Common myeloid progenitor, CD34-positive (primary cell): ENCODE results near the gene IL1B.

Experiments
- CTCF ChIA-PET: fragments of 350-600 bp; sonication (Branson Sonifier 250); formaldehyde crosslinking; loops from one replicate; lab custom pipeline; 2021; ENCODE audit warnings: antibody characterized with exemption; lab: Charles Lee
- POLR2A ChIA-PET: fragments of 350-600 bp; sonication (Branson Sonifier 250); formaldehyde crosslinking; loops from one replicate; lab custom pipeline; 2021; ENCODE audit warnings: antibody characterized with exemption; lab: Charles Lee
- DNase-seq, 3 donors: peaks; one replicate each; pipeline versions ENCODE4 v3.0.0 to v3.0.0-alpha.2; 2013
- H3K27ac ChIP-seq, 2 experiments: 1 replicate in 1 of 2; 2 replicates in 1 of 2; pipeline ENCODE4 v1.7.0; 2013; ENCODE audit warnings: inconsistent platforms in 2 of 2, low read length in 2 of 2, mild to moderate bottlenecking in 2 of 2, low read depth in 1 of 2, moderate library complexity in 1 of 2; ENCODE audit not compliant: severe bottlenecking in 2 of 2, insufficient read depth in 1 of 2, poor library complexity in 1 of 2
- H3K27me3 ChIP-seq, 5 experiments: replicated peaks in 2 of 5; 1 replicate in 3 of 5; 2 replicates in 2 of 5; pipeline versions ENCODE4 v1.6.1 to v1.7.0; 2013; ENCODE audit warnings: low read length in 4 of 5, mild to moderate bottlenecking in 2 of 5, moderate library complexity in 2 of 5, inconsistent platforms in 1 of 5; ENCODE audit not compliant: insufficient read depth in 5 of 5, control insufficient read depth in 4 of 5
- H3K36me3 ChIP-seq, 4 experiments: 1 replicate in 2 of 4; 2 replicates in 2 of 4; pipeline versions ENCODE4 v1.6.1 to v1.7.0; 2013; ENCODE audit warnings: low read length in 3 of 4, control low read depth in 1 of 4, mild to moderate bottlenecking in 1 of 4; ENCODE audit not compliant: control insufficient read depth in 4 of 4, insufficient read depth in 4 of 4
- H3K4me1 ChIP-seq, 4 experiments: 1 replicate in 3 of 4; 2 replicates in 1 of 4; pipeline versions ENCODE4 v1.6.1 to v1.7.1; 2013; ENCODE audit warnings: low read length in 3 of 4, mild to moderate bottlenecking in 3 of 4, control low read depth in 1 of 4, inconsistent platforms in 1 of 4, moderate library complexity in 1 of 4; ENCODE audit not compliant: control insufficient read depth in 4 of 4, insufficient read depth in 4 of 4; ENCODE audit errors: control extremely low read depth in 1 of 4
- H3K4me3 ChIP-seq, 7 experiments: 1 replicate in 4 of 7; 2 replicates in 3 of 7; pipeline versions ENCODE4 v1.5.1 to v1.7.0; 2013; ENCODE audit warnings: mild to moderate bottlenecking in 7 of 7, low read length in 6 of 7, moderate library complexity in 6 of 7, inconsistent platforms in 2 of 7, low read depth in 2 of 7, control low read depth in 1 of 7; ENCODE audit not compliant: insufficient read depth in 4 of 7, control insufficient read depth in 1 of 7; ENCODE audit errors: extremely low read depth in 1 of 7
- H3K9me3 ChIP-seq, 5 experiments: 1 replicate in 4 of 5; 2 replicates in 1 of 5; pipeline versions ENCODE4 v1.6.1 to v1.7.1; 2013; ENCODE audit warnings: low read length in 4 of 5, mild to moderate bottlenecking in 2 of 5, inconsistent platforms in 1 of 5, low read depth in 1 of 5, moderate library complexity in 1 of 5; ENCODE audit not compliant: control insufficient read depth in 4 of 5, insufficient read depth in 2 of 5; ENCODE audit errors: control extremely low read depth in 1 of 5
- WGBS: methylation state at CpG from one replicate; pipeline ENCODE4 v1.1.5; 2013; ENCODE audit not compliant: insufficient coverage; 5-methylcytosine and 5-hydroxymethylcytosine counted together

Gene IL1B

GRCh38 chr2:112827009-112827408 is 9.6 kb downstream of the IL1B start:
- no peaks in the 10 kb centered on the region for H3K27me3 ChIP-seq
- DNase-seq = no peak
- no peak overlapping the region for H3K27ac ChIP-seq
- H3K9me3 ChIP-seq = peaks cover 0 to 3% (median 0%) of the 10 kb centered on the region in 5 experiments
- H3K4me3 ChIP-seq = no peak overlapping the region
- H3K36me3 ChIP-seq = peaks cover 8 to 31% (median 18%) of the 10 kb centered on the region in 4 experiments
- WGBS = 70% methylated on average over 2 of the region's 3 CpGs
- ChIA-PET CTCF (interaction anchor here (1.8 kb wide), 1 partner anchor 10 kb away, joined by 4 read pairs; the partner anchor contains the start of gene IL1B), POLR2A (interaction anchor here (1.1 kb wide), 1 partner anchor 10 kb away, joined by 3 read pairs; the partner anchor contains the start of gene IL1B)
- peaks cover 18 to 62% (median 43%) of the 10 kb centered on the region in 4 experiments for H3K4me1 ChIP-seq

DNA sequence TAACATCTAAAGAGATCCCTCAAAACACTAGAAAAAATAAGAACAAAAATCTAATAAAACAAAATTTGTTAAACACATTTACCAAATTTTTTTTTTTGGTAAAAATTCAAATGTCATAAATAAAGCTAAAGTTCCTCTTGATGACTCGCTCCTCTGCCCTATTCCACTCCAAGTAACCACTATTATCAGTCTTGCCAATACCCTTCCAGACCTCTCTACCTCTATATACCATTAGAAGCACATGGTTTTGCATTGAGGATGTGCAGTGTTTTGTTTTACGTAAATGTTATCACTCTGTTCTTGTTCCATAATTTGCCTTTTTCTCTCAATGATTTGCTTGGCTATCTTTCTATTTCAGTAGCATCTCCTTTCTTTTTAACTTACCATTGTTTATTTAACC is 10.9 kb downstream of the IL1B start:
- no peak overlapping the region for H3K27ac ChIP-seq
- no peak overlapping the region for H3K4me3 ChIP-seq
- H3K4me1 ChIP-seq = peaks cover 7 to 60% (median 40%) of the 10 kb centered on the region in 4 experiments
- POLR2A ChIA-PET = interaction anchor here (1.1 kb wide), 1 partner anchor 11 kb away, joined by 3 read pairs; the partner anchor contains the start of gene IL1B
- CTCF ChIA-PET = interaction anchor here (1.8 kb wide), 1 partner anchor 12 kb away, joined by 4 read pairs; the partner anchor contains the start of gene IL1B
- peaks cover 5 to 18% (median 11%) of the 10 kb centered on the region in 4 experiments for H3K36me3 ChIP-seq
- no CpG with 5 or more reads among the region's 2 CpGs for WGBS
- no peak for DNase-seq
- H3K9me3 ChIP-seq = peaks cover 0 to 3% (median 0%) of the 10 kb centered on the region in 5 experiments
- H3K27me3 ChIP-seq = no peaks in the 10 kb centered on the region

DNA sequence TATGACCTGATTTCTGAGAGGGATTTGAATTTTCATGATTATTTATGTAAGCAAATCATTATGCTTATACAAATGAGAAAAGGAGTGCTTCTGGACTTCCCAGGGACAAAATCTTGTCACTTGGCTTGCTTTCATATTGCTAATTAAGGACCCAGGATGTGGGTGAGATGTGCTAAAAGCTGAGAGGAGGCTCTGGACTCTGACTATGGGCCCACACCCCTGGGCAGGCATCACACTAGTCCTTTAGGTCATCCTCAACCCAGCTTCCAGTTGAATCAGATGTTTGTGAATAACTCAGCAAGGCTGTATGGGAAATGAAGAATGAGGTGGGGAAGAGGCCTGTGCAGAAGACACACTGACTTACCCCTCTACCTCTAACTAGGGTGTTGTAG is 11.9 kb downstream of the IL1B start:
- Histone ChIP-seq H3K27ac (no peak overlapping the region), H3K4me3 (no peak overlapping the region), H3K36me3 (peaks cover 0 to 8% (median 3%) of the 10 kb centered on the region in 4 experiments), H3K9me3 (peaks cover 0 to 3% (median 0%) of the 10 kb centered on the region in 5 experiments), H3K4me1 (peaks cover 1 to 50% (median 36%) of the 10 kb centered on the region in 4 experiments), H3K27me3 (no peaks in the 10 kb centered on the region)
- ChIA-PET CTCF (interaction anchor here (2.7 kb wide), 1 partner anchor 10 kb away, joined by 12 read pairs; no protein-coding TSS in a partner anchor), POLR2A (no interaction called here)
- no peak for DNase-seq

DNA sequence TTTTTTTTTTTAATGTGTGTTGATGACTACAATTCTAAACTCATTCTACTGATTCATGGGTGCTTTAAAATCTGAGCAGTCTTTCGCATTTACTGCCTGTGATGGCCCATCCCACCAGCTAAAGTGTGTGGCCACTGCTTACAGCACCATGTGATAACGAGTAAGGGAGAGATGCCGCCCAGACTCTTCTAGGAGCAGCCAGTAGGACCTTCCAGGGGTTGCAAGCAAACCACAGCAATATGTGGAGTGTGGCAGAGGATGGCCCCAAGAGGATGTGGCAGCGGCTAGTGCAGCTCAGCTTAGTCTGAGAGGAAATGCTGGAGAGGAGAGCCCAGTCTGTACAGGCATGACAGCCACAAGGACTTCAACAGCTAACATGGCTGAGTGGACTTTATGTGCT is 14.9 kb downstream of the IL1B start:
- 20% methylated on average over 4 of the region's 4 CpGs for WGBS
- DNase-seq = peak in 2 of 3 donors; percentile 76 to 83
- Histone ChIP-seq H3K27ac (no peak overlapping the region), H3K4me1 (peaks cover 0 to 37% (median 29%) of the 10 kb centered on the region in 4 experiments), H3K9me3 (no peaks in the 10 kb centered on the region), H3K27me3 (no peaks in the 10 kb centered on the region), H3K4me3 (peak overlapping the region in 1 of 7 experiments; percentile 8), H3K36me3 (no peaks in the 10 kb centered on the region)
- CTCF ChIA-PET = interaction anchor here (0.5 to 2.7 kb wide), 8 partner anchors 9 to 72 kb away, joined by 3 to 12 read pairs (median 5); no protein-coding TSS in a partner anchor
- POLR2A ChIA-PET = interaction anchor here (0.6 kb wide), 1 partner anchor 26 kb away, joined by 3 read pairs; no protein-coding TSS in a partner anchor

DNA sequence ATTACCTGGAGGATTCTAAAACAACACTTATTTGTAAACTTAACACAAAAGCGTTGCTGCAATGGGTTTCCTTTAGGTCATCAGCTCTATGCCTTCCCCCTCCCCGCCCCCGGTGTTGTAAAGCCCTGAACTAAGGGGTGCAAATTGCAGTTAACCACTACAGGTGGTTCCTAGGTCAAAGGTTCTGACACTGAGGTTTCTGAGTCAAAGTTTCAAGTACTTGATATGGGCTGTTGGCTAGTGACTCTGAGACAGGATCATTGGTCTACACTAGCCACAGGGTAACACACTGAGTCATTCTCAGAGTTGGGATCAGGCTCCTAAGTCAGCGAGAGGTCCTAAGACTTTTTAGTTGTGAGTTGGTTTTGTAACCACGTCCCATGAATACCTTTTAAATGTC is 15.4 kb downstream of the IL1B start:
- no peak overlapping the region for H3K4me3 ChIP-seq
- H3K27ac ChIP-seq = no peak overlapping the region
- 90% methylated on average over 3 of the region's 5 CpGs for WGBS
- peaks cover 0 to 37% (median 29%) of the 10 kb centered on the region in 4 experiments for H3K4me1 ChIP-seq
- POLR2A ChIA-PET = interaction anchor here (0.6 kb wide), 1 partner anchor 26 kb away, joined by 3 read pairs; no protein-coding TSS in a partner anchor
- CTCF ChIA-PET = interaction anchor here (0.5 to 2.2 kb wide), 4 partner anchors 10 to 66 kb away, joined by 4 to 6 read pairs (median 4); no protein-coding TSS in a partner anchor
- no peaks in the 10 kb centered on the region for H3K9me3 ChIP-seq
- peak in 2 of 3 donors; percentile 40 to 65 for DNase-seq
- no peaks in the 10 kb centered on the region for H3K36me3 ChIP-seq
- H3K27me3 ChIP-seq = no peaks in the 10 kb centered on the region

DNA sequence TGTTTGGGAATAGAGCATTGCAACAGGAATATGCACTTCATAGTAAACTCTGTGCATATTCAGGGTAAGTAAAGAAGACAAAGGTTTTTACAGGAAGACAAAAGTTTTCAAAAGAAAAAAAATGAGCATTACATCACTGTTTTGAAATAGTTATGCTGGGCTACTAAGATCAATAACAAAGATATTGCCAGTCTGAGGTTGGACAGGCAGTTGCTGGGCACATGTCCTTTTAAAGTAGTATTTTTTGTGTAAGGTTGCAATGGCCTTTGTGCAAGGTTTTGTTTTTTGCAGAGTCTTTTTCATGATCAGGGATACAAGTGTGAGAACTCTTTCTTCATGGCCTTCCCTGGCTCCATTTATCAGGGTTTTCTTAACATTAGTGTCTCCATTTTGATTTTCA is 16.2 kb downstream of the IL1B start:
- no peak for DNase-seq
- peaks cover 0 to 37% (median 27%) of the 10 kb centered on the region in 4 experiments for H3K4me1 ChIP-seq
- no peaks in the 10 kb centered on the region for H3K9me3 ChIP-seq
- ChIA-PET CTCF (interaction anchor here (1.4 to 1.7 kb wide), 2 partner anchors 9 to 11 kb away, joined by 3 to 5 read pairs; no protein-coding TSS in a partner anchor), POLR2A (no interaction called here)
- H3K27me3 ChIP-seq = no peaks in the 10 kb centered on the region
- H3K4me3 ChIP-seq = no peak overlapping the region
- no peak overlapping the region for H3K27ac ChIP-seq
- no peaks in the 10 kb centered on the region for H3K36me3 ChIP-seq

- no peaks in the 10 kb centered on the region for H3K36me3 ChIP-seq
- ChIA-PET POLR2A (interaction anchor here (0.6 kb wide), 1 partner anchor 18 kb away, joined by 6 read pairs; the partner anchor contains the start of gene IL1B), CTCF (interaction anchor here (1.0 to 1.7 kb wide), 3 partner anchors 10 to 69 kb away, joined by 3 to 5 read pairs (median 3); no protein-coding TSS in a partner anchor)
- whole genome bisulfite sequencing = 90% methylated on average over 6 of the region's 7 CpGs
- H3K4me1 ChIP-seq = peaks cover 0 to 25% (median 16%) of the 10 kb centered on the region in 4 experiments
- H3K27ac ChIP-seq = no peak overlapping the region
- H3K27me3 ChIP-seq = no peaks in the 10 kb centered on the region
- H3K9me3 ChIP-seq = no peaks in the 10 kb centered on the region
- DNase-seq = no peak
- H3K4me3 ChIP-seq = no peak overlapping the region
These were observed 17.5 kb downstream of the IL1B start for GRCh38 chr2:112819081-112819480.
